Astrocyte (in vitro differentiated cells and primary cell): ENCODE measurements around the gene PMM2. TPM values are rescaled to one million over a fixed set of nuclear protein-coding genes. Genes with fewer than 3 reads are reported as not detected.
"Not testable (repeated sequence)": the region's sequence is repeated elsewhere in the genome, so short reads cannot be mapped to it uniquely, and the experiment has no call there.

Experiments
- DNase-seq: peaks from one replicate; pipeline ENCODE4 v3.0.0-alpha.2; 2010; ENCODE audit warnings: low read depth
- FAIRE-seq: peaks from 2 replicates; lab custom pipeline; 2011; peaks lifted over from hg19 to GRCh38; lab: Jason Lieb, UNC
- H2AFZ ChIP-seq: 2 replicates; pipeline ENCODE4 v1.6.0; 2012; ENCODE audit warnings: low read depth, low read length, inconsistent platforms
- H3K27ac ChIP-seq: 2 replicates; pipeline ENCODE4 v1.5.1; 2011; ENCODE audit warnings: low read depth, low read length, inconsistent platforms
- H3K27me3 ChIP-seq: 2 replicates; pipeline ENCODE4 v1.6.0; 2011; ENCODE audit warnings: low read length, inconsistent platforms; ENCODE audit not compliant: insufficient read depth
- H3K36me3 ChIP-seq: 2 replicates; pipeline ENCODE4 v1.5.1; 2011; ENCODE audit warnings: low read length, inconsistent platforms; ENCODE audit not compliant: insufficient read depth
- H3K4me1 ChIP-seq: 2 replicates; pipeline ENCODE4 v1.5.1; 2011; ENCODE audit warnings: low read length, inconsistent platforms; ENCODE audit not compliant: insufficient read depth
- H3K4me2 ChIP-seq: 2 replicates; pipeline ENCODE4 v1.6.0; 2012; ENCODE audit warnings: low read length, inconsistent platforms
- H3K4me3 ChIP-seq: 2 replicates; pipeline ENCODE4 v1.5.1; 2011; ENCODE audit warnings: low read depth, mild to moderate bottlenecking, low read length, inconsistent platforms; ENCODE audit not compliant: insufficient read depth
- H3K79me2 ChIP-seq: 2 replicates; pipeline ENCODE4 v1.6.0; 2012; ENCODE audit warnings: mild to moderate bottlenecking, low read length, inconsistent platforms; ENCODE audit not compliant: insufficient read depth
- H3K9ac ChIP-seq: 2 replicates; pipeline ENCODE4 v1.6.0; 2012; ENCODE audit warnings: mild to moderate bottlenecking, low read length, inconsistent platforms
- H3K9me3 ChIP-seq: 2 replicates; pipeline ENCODE4 v1.5.1; 2012; ENCODE audit warnings: low read depth, mild to moderate bottlenecking, low read length, inconsistent platforms; ENCODE audit not compliant: insufficient read depth
- H4K20me1 ChIP-seq: 2 replicates; pipeline ENCODE4 v1.6.0; 2012; ENCODE audit warnings: low read length, inconsistent platforms; ENCODE audit not compliant: insufficient read depth
- H3K27ac Mint-ChIP-seq: one replicate; pipeline ENCODE4 v1.8.0; 2021; ENCODE audit warnings: mild to moderate bottlenecking, mixed read lengths; ENCODE audit not compliant: unreplicated experiment
- H3K27me3 Mint-ChIP-seq: one replicate; pipeline ENCODE4 v1.8.0; 2021; ENCODE audit warnings: low read depth, mixed read lengths; ENCODE audit not compliant: unreplicated experiment
- H3K36me3 Mint-ChIP-seq: one replicate; pipeline ENCODE4 v1.8.0; 2021; ENCODE audit warnings: low read depth, mixed read lengths; ENCODE audit not compliant: unreplicated experiment
- H3K4me1 Mint-ChIP-seq: one replicate; pipeline ENCODE4 v1.8.0; 2021; ENCODE audit warnings: low read depth, mixed read lengths; ENCODE audit not compliant: unreplicated experiment
- H3K4me3 Mint-ChIP-seq: one replicate; pipeline ENCODE4 v1.8.0; 2021; ENCODE audit warnings: mild to moderate bottlenecking, moderate library complexity, mixed read lengths; ENCODE audit not compliant: unreplicated experiment
- H3K9me3 Mint-ChIP-seq: one replicate; pipeline ENCODE4 v1.8.0; 2021; ENCODE audit warnings: mild to moderate bottlenecking, mixed read lengths; ENCODE audit not compliant: unreplicated experiment
- EZH2 ChIP-seq: IDR thresholded peaks from 2 replicates; pipeline ENCODE4 v1.6.1; 2012; ENCODE audit warnings: mild to moderate bottlenecking, low read length, inconsistent platforms; ENCODE audit not compliant: insufficient read depth
- total RNA-seq: library from RNA; stranded (reverse); gene quantifications from 2 replicates; pipeline ENCODE4 v1.2.1, GENCODE V29; 2021
- TF ChIP-seq, protein P1 (sequence below): IDR thresholded peaks from 2 replicates; pipeline ENCODE4 v1.5.1; 2011; ENCODE audit warnings: low read depth, mild to moderate bottlenecking, inconsistent platforms, low read length, moderate library complexity; ENCODE audit not compliant: insufficient read depth

PMM2 gene
- total RNA-seq, 1 donor from 2014 or later: 57.8 TPM

DNA sequence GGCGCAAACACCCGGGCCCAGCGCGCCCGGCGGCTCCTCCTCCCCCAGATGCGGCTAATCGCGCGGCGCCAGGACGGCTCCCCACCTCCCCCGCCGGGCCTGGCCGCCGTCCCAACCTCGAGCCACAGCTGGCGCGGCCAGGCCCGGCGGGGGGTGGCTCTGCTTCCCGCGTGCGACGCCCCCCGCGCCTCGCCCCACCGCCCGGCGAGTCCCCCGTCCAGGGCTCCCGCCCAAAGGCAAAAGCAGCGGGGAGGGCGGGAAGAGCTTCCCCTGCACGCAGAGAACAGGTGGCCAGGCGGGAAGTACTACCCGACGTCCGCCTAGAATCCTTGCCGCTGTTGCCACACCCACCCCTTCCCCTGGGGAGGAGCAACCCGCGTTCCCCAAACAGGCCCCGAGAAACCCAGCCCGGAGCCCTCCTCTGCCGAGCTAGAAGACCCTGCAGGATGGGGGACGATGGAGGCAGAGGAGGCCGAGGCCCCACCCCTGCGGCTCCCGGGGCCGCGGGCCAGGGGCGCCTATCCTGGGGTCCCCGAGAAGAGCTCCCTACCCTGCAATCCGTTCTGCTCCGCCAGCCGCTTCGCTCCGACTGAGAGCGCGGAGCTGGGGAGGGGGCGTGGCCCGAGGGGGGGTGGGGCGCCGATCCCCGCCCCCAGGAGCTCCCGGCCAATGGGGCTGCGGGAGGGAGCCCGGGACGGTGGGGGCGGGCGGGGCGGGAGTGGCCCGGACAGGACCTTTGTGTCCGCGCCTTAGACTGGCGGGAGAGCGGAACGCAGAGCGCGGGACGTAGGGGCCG lies 71.0 kb downstream of the PMM2 start, which contains the start of gene CARHSP1:
CARHSP1 (minus strand) TSS at position 591 of the 796 bp plus-strand sequence. CDS start 9,678 bp downstream, outside the sequence.
- peak within 1 kb of the TSS; percentile 51 for H3K27ac ChIP-seq
- FAIRE-seq: no peak

DNA sequence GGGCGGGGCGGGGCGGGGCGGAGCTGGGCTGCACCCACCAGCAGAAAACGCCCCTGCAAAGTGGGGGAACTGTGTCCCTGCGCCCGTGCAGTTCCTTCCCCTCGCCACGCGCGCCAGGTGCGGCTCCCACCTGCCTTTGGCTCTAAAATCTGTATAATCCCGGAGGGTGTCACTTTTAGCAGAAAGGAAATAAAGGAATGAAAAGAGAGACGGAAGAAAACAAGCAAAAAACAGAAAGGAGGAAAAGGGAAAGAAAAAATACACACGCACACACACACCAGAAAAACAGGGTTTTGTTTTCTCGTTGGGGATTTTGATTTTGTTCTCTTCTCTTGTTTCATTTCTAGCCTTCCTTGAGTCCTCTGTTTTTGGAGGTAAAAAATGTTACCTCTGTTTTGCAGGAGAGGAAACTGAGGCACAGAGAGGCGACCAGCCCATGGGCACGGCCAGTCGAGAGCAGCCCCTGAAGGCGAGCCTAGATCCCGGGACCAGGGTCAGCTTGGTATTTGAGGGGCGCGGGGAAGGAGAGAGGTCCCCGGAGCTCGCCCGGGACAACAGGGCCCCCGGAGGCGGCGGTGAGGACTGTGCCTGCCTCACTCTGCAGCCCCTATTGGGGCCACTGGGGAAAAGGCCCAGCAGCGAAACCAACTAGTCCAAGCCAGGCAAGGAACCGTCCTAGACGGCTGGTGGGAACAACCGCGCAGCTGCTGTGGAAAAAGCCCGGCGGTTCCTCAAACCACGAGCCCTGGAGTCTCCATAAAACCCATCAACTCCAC lies 71.8 kb downstream of the PMM2 start:
- peaks cover 35% of the 10 kb centered on the region for H3K79me2 ChIP-seq
- no peaks in the 10 kb centered on the region for H3K27me3 ChIP-seq
- peak overlapping the region; percentile 1 for H2AFZ ChIP-seq
- H3K9ac ChIP-seq: peak overlapping the region; percentile 32
- Mint-ChIP-seq H3K9me3 (no peaks in the 10 kb centered on the region), H3K27me3 (no peaks in the 10 kb centered on the region), H3K4me3 (peak overlapping the region; percentile 78), H3K27ac (peak overlapping the region; percentile 88), H3K4me1 (peaks cover 27% of the 10 kb centered on the region), H3K36me3 (peaks cover 1% of the 10 kb centered on the region)
- DNase-seq: no peak
- peaks cover 40% of the 10 kb centered on the region for H3K4me1 ChIP-seq
- no peaks in the 10 kb centered on the region for H3K9me3 ChIP-seq
- no peak for FAIRE-seq
- TF ChIP-seq, protein P1, sequence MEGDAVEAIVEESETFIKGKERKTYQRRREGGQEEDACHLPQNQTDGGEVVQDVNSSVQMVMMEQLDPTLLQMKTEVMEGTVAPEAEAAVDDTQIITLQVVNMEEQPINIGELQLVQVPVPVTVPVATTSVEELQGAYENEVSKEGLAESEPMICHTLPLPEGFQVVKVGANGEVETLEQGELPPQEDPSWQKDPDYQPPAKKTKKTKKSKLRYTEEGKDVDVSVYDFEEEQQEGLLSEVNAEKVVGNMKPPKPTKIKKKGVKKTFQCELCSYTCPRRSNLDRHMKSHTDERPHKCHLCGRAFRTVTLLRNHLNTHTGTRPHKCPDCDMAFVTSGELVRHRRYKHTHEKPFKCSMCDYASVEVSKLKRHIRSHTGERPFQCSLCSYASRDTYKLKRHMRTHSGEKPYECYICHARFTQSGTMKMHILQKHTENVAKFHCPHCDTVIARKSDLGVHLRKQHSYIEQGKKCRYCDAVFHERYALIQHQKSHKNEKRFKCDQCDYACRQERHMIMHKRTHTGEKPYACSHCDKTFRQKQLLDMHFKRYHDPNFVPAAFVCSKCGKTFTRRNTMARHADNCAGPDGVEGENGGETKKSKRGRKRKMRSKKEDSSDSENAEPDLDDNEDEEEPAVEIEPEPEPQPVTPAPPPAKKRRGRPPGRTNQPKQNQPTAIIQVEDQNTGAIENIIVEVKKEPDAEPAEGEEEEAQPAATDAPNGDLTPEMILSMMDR: no peak
- TF ChIP-seq EZH2: no peak
- no peaks in the 10 kb centered on the region for H3K36me3 ChIP-seq
- H4K20me1 ChIP-seq: peaks cover 32% of the 10 kb centered on the region
- peak overlapping the region; percentile 83 for H3K4me2 ChIP-seq
- H3K27ac ChIP-seq: no peak overlapping the region
- H3K4me3 ChIP-seq: peak overlapping the region; percentile 51

More for the DNA sequence above, 71.0 kb downstream of the PMM2 start, which contains the start of gene CARHSP1:
- Mint-ChIP-seq H3K27ac (peak within 1 kb of the TSS; percentile 91), H3K4me1 (peaks cover 34% of the 10 kb centered on the region), H3K9me3 (no peaks in the 10 kb centered on the region), H3K36me3 (peaks cover 3% of the 10 kb centered on the region), H3K27me3 (no peaks in the 10 kb centered on the region), H3K4me3 (peak within 1 kb of the TSS; percentile 94)
- H3K4me1 ChIP-seq: peaks cover 47% of the 10 kb centered on the region
- H2AFZ ChIP-seq: peak within 1 kb of the TSS; percentile 53
- H3K27me3 ChIP-seq: no peaks in the 10 kb centered on the region
- peak within 1 kb of the TSS; percentile 98 for H3K4me2 ChIP-seq
- no peaks in the 10 kb centered on the region for H3K9me3 ChIP-seq
- DNase-seq: peak; percentile 73
- peaks cover 43% of the 10 kb centered on the region for H3K79me2 ChIP-seq
- H3K9ac ChIP-seq: peak within 1 kb of the TSS; percentile 85
- TF ChIP-seq, protein P1: no peak
- no peak for TF ChIP-seq EZH2
- H4K20me1 ChIP-seq: peaks cover 40% of the 10 kb centered on the region
- peak within 1 kb of the TSS; percentile 75 for H3K4me3 ChIP-seq
- no peaks in the 10 kb centered on the region for H3K36me3 ChIP-seq

DNA sequence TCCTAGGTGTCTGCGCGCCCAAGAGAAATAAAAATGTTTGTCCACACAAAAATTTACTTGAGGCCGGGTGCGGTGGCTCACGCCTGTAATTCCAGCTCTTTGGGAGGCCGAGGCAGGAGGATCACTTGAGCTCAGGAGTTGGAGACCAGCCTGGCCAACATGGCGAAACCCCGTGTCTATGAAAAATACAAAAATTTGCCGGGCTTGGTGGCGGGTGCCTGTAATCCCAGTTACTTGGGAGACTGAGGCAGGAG lies 72.3 kb downstream of the PMM2 start:
- peaks cover 27% of the 10 kb centered on the region for H4K20me1 ChIP-seq
- H3K9me3 Mint-ChIP-seq, H3K36me3 ChIP-seq, H3K4me2 ChIP-seq, H3K27ac Mint-ChIP-seq, H3K9me3 ChIP-seq, H3K4me3 ChIP-seq, H3K36me3 Mint-ChIP-seq, H3K27ac ChIP-seq, H3K9ac ChIP-seq, H3K27me3 Mint-ChIP-seq, H3K27me3 ChIP-seq, H2AFZ ChIP-seq, FAIRE-seq, H3K4me3 Mint-ChIP-seq, DNase-seq: not testable (repeated sequence)
- H3K4me1 Mint-ChIP-seq: peaks cover 23% of the 10 kb centered on the region
- H3K79me2 ChIP-seq: peaks cover 30% of the 10 kb centered on the region
- H3K4me1 ChIP-seq: peaks cover 35% of the 10 kb centered on the region
